Esophagus squamous epithelium (tissue), 4 donors: ENCODE results near the gene WNK1.

Experiments used
- CTCF ChIP-seq, 6 experiments: fragments of 450-650 bp in 4 of 6; fragments of 200-600 bp in 2 of 6; sonication (generic) in 2 of 6; IDR thresholded peaks; one replicate each; pipeline ENCODE4 v1.5.1; 2016 to 2019; ENCODE audit warnings: antibody characterized with exemption in 6 of 6, mild to moderate bottlenecking in 4 of 6, moderate library complexity in 4 of 6
- POLR2A ChIP-seq, 4 donors: fragments of 450-650 bp; IDR thresholded peaks; one replicate each; pipeline ENCODE4 v1.6.1; 2017; ENCODE audit warnings: antibody characterized with exemption in 4 of 4, mild to moderate bottlenecking in 4 of 4, moderate library complexity in 3 of 4

- TF ChIP-seq POLR2A (IDR thresholded peaks at IDR 0.05) (no peak), CTCF (IDR thresholded peaks at IDR 0.05) (peak in 2 of 6 experiments; percentile 4 to 37)
Observed at GRCh38 chr12:753611-754472, 1.5 kb downstream of the WNK1 start.
